OCI-LY1 (cell line): ENCODE measurements around the gene CD68.

Experiments
- CTCF ChIP-seq: fragments of 200-600 bp; sonication (generic), shearing (Covaris generic); IDR thresholded peaks from 2 replicates; pipeline ENCODE4 v1.5.1; 2017; ENCODE audit warnings: mild to moderate bottlenecking, antibody characterized with exemption, low read length, moderate library complexity, mixed read lengths
- EZH2 ChIP-seq: fragments of 200-600 bp; sonication (generic), shearing (Covaris generic); IDR thresholded peaks from 2 replicates; pipeline ENCODE4 v1.8.0; 2017; ENCODE audit warnings: borderline replicate concordance, mixed run types, mild to moderate bottlenecking, antibody characterized with exemption, low read length, moderate library complexity, mixed read lengths

- no peak for TF ChIP-seq CTCF
- TF ChIP-seq EZH2: no peak
Measured at GRCh38 chr17:7563115-7563869, 16.1 kb upstream of the CD68 start.
